ENCODE measurements around the gene RCCD1. TPM values are rescaled to one million over a fixed set of nuclear protein-coding genes. Genes with fewer than 3 reads are reported as not detected.

The RCCD1 gene
- total RNA-seq, 1 experiment from 2014 or later, result 38.5 TPM

GRCh38 chr15:90913398-90913944, 41.2 kb upstream of the RCCD1 start:
- ATAC-seq, result no peak
- Histone ChIP-seq H3K27ac (ENCODE audit: low read depth, low read length) (no peak overlapping the region), H4K20me1 (ENCODE audit: insufficient read depth) (no peaks in the 10 kb centered on the region), H3K9ac (ENCODE audit: low read length) (no peak overlapping the region), H3K9me3 (ENCODE audit: control insufficient read depth in 1 of 2, insufficient read depth in 1 of 2, low read depth in 1 of 2, low read length in 2 of 2) (no peaks in the 10 kb centered on the region), H3K27me3 (ENCODE audit: insufficient read depth, low read length) (no peaks in the 10 kb centered on the region), H2AFZ (ENCODE audit: low read depth, low read length, poor library complexity, severe bottlenecking) (no peak overlapping the region), H3K36me3 (ENCODE audit: control insufficient read depth in 1 of 2, insufficient read depth in 2 of 2, low read length in 2 of 2) (peaks cover 1 to 2% of the 10 kb centered on the region in 2 experiments; a peak in 2 of 4 replicates), H3K4me2 (ENCODE audit: low read length) (no peak overlapping the region), H3K9me2 (ENCODE audit: insufficient read depth) (no peaks in the 10 kb centered on the region), H3K4me1 (ENCODE audit: control insufficient read depth in 1 of 2, insufficient read depth in 2 of 2, low read length in 2 of 2) (no peaks in the 10 kb centered on the region), H3K79me2 (ENCODE audit: insufficient read depth, low read length) (no peaks in the 10 kb centered on the region), H3K4me3 (replicated peaks in 1 of 2; ENCODE audit: low read depth in 1 of 2, low read length in 2 of 2) (no peak overlapping the region)
- POLR2A ChIA-PET, result no interaction called here
- BruUV-seq (replicated peaks), result no TSS peak
- no peak for TF ChIP-seq POLR2AphosphoS5 (IDR thresholded peaks at IDR 0.05; ENCODE audit: low read depth, low read length)
- no peak for TF ChIP-seq ATF3 (IDR thresholded peaks at IDR 0.05)
- TF ChIP-seq, protein P1, sequence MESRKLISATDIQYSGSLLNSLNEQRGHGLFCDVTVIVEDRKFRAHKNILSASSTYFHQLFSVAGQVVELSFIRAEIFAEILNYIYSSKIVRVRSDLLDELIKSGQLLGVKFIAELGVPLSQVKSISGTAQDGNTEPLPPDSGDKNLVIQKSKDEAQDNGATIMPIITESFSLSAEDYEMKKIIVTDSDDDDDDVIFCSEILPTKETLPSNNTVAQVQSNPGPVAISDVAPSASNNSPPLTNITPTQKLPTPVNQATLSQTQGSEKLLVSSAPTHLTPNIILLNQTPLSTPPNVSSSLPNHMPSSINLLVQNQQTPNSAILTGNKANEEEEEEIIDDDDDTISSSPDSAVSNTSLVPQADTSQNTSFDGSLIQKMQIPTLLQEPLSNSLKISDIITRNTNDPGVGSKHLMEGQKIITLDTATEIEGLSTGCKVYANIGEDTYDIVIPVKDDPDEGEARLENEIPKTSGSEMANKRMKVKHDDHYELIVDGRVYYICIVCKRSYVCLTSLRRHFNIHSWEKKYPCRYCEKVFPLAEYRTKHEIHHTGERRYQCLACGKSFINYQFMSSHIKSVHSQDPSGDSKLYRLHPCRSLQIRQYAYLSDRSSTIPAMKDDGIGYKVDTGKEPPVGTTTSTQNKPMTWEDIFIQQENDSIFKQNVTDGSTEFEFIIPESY (IDR thresholded peaks at IDR 0.05; ENCODE audit: extremely low read depth, insufficient replicate concordance, low read length), result no peak
- no peak for TF ChIP-seq ZFX (IDR thresholded peaks at IDR 0.05)
- TF ChIP-seq, protein P2, sequence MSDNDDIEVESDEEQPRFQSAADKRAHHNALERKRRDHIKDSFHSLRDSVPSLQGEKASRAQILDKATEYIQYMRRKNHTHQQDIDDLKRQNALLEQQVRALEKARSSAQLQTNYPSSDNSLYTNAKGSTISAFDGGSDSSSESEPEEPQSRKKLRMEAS (IDR thresholded peaks at IDR 0.05), result no peak
- no peak for TF ChIP-seq ZNF274 (IDR thresholded peaks at IDR 0.05; ENCODE audit: low read depth, low read length)
- TF ChIP-seq RAD21 (IDR thresholded peaks at IDR 0.05; ENCODE audit: low read depth), result no peak
- no peak for TF ChIP-seq EZH2phosphoT487 (IDR thresholded peaks at IDR 0.05; ENCODE audit: borderline replicate concordance)
- TF ChIP-seq SP1 (IDR thresholded peaks at IDR 0.05; ENCODE audit: low read depth), result no peak
- TF ChIP-seq, protein P3, sequence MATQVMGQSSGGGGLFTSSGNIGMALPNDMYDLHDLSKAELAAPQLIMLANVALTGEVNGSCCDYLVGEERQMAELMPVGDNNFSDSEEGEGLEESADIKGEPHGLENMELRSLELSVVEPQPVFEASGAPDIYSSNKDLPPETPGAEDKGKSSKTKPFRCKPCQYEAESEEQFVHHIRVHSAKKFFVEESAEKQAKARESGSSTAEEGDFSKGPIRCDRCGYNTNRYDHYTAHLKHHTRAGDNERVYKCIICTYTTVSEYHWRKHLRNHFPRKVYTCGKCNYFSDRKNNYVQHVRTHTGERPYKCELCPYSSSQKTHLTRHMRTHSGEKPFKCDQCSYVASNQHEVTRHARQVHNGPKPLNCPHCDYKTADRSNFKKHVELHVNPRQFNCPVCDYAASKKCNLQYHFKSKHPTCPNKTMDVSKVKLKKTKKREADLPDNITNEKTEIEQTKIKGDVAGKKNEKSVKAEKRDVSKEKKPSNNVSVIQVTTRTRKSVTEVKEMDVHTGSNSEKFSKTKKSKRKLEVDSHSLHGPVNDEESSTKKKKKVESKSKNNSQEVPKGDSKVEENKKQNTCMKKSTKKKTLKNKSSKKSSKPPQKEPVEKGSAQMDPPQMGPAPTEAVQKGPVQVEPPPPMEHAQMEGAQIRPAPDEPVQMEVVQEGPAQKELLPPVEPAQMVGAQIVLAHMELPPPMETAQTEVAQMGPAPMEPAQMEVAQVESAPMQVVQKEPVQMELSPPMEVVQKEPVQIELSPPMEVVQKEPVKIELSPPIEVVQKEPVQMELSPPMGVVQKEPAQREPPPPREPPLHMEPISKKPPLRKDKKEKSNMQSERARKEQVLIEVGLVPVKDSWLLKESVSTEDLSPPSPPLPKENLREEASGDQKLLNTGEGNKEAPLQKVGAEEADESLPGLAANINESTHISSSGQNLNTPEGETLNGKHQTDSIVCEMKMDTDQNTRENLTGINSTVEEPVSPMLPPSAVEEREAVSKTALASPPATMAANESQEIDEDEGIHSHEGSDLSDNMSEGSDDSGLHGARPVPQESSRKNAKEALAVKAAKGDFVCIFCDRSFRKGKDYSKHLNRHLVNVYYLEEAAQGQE (IDR thresholded peaks at IDR 0.05; ENCODE audit: low read depth), result no peak
- no peak for TF ChIP-seq EGR1 (IDR thresholded peaks at IDR 0.05; ENCODE audit: low read depth)
- TF ChIP-seq POLR2A (IDR thresholded peaks at IDR 0.05; ENCODE audit: borderline replicate concordance, extremely low read depth, insufficient read depth, insufficient read length), result no peak
- DNase-seq (ENCODE audit: low read depth, low spot score), result no peak
- CTCF ChIA-PET, result no interaction called here
- intact Hi-C loops (cut with micrococcal nuclease), result no loop called here
- RAD21 ChIA-PET (ENCODE audit: low non-redundant PET in 1 of 2, low total read pairs in 2 of 2, uncharacterized antibody in 2 of 2, unreplicated experiment in 2 of 2), result no interaction called here
